Osteocyte (in vitro differentiated cells): ENCODE data around the gene ATXN1L. TPM values are rescaled to one million over a fixed set of nuclear protein-coding genes. Genes with fewer than 3 reads are reported as not detected.

Experiments
- DNase-seq: peaks from one replicate; pipeline ENCODE4 v3.0.0; 2021; ENCODE audit warnings: mixed read lengths; ENCODE audit not compliant: unreplicated experiment; ENCODE audit errors: extremely low spot score
- H3K27ac Mint-ChIP-seq: one replicate; pipeline ENCODE4 v1.8.0; 2021; ENCODE audit warnings: mild to moderate bottlenecking, mixed read lengths; ENCODE audit not compliant: unreplicated experiment
- H3K27me3 Mint-ChIP-seq: one replicate; pipeline ENCODE4 v1.8.0; 2021; ENCODE audit warnings: mixed read lengths; ENCODE audit not compliant: unreplicated experiment
- H3K36me3 Mint-ChIP-seq: one replicate; pipeline ENCODE4 v1.8.0; 2021; ENCODE audit warnings: mixed read lengths; ENCODE audit not compliant: unreplicated experiment
- H3K4me1 Mint-ChIP-seq: one replicate; pipeline ENCODE4 v1.8.0; 2021; ENCODE audit warnings: mixed read lengths; ENCODE audit not compliant: unreplicated experiment
- H3K4me3 Mint-ChIP-seq: one replicate; pipeline ENCODE4 v1.8.0; 2021; ENCODE audit warnings: mild to moderate bottlenecking, moderate library complexity, mixed read lengths; ENCODE audit not compliant: unreplicated experiment
- H3K9me3 Mint-ChIP-seq: one replicate; pipeline ENCODE4 v1.8.0; 2021; ENCODE audit warnings: mixed read lengths; ENCODE audit not compliant: unreplicated experiment
- CTCF ChIP-seq: fragments of 200-600 bp; sonication (generic); IDR thresholded peaks from 2 replicates; pipeline ENCODE4 v1.5.0; 2021; ENCODE audit warnings: antibody characterized with exemption, mild to moderate bottlenecking, moderate library complexity
- total RNA-seq: library from RNA; stranded (reverse); gene quantifications from 2 replicates; pipeline ENCODE4 v1.2.1, GENCODE V29; 2021

Gene ATXN1L
- total RNA-seq, 1 donor from 2014 or later: 30.9 TPM

GRCh38 chr16:71894921-71895678 is 49.3 kb downstream of the ATXN1L start, which contains the start of gene IST1:
Gene IST1 (plus strand): TSS chr16:71895531. CDS start chr16:71915641, 20,110 bp downstream.
- peak within 1 kb of the TSS; percentile 89 for H3K4me3 Mint-ChIP-seq
- peak within 1 kb of the TSS; percentile 99 for H3K27ac Mint-ChIP-seq
- H3K9me3 Mint-ChIP-seq: no peaks in the 10 kb centered on the region
- H3K4me1 Mint-ChIP-seq: peaks cover 25% of the 10 kb centered on the region
- H3K27me3 Mint-ChIP-seq: no peaks in the 10 kb centered on the region
- no peak for TF ChIP-seq CTCF
- H3K36me3 Mint-ChIP-seq: peaks cover 2% of the 10 kb centered on the region
- DNase-seq: peak; percentile 99

- H3K9me3 Mint-ChIP-seq: no peaks in the 10 kb centered on the region
- H3K36me3 Mint-ChIP-seq: peaks cover 2% of the 10 kb centered on the region
- H3K4me1 Mint-ChIP-seq: peaks cover 28% of the 10 kb centered on the region
- peak overlapping the region; percentile 89 for H3K4me3 Mint-ChIP-seq
- H3K27me3 Mint-ChIP-seq: no peaks in the 10 kb centered on the region
- H3K27ac Mint-ChIP-seq: peak overlapping the region; percentile 99
- TF ChIP-seq CTCF: no peak
- no peak for DNase-seq
These were observed 50.0 kb downstream of the ATXN1L start for GRCh38 chr16:71895679-71896365.

DNA sequence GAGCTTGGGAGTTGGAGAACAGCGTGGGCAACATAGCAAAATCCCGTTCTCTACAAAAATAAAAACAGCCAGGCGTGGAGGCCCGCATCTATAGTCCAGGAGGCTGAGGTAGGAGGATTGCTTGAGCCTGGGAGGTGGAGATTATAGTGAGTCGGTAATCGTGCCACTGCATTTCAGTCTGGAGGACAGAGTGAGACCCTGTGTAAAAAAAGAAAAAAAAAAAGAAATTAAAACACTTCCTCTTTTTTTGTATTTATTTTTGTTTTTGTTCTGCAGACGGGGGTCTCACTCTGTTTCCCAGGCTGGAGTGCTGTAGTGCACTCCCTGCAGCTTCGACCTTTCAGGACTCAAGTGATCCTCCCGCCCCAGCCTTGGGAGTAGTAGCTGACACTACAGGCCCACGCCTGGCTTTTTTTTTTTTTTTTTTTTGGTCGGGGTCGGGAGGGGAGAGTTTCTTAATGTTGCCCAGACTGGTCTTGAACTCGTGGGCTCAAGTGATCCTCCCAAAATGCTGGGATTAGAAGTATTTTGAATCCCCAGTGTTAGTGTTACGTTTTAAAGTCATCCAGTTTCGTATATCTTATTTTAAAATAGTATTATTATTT is 51.1 kb downstream of the ATXN1L start:
- no peaks in the 10 kb centered on the region for H3K27me3 Mint-ChIP-seq
- no peaks in the 10 kb centered on the region for H3K9me3 Mint-ChIP-seq
- peak overlapping the region; percentile 89 for H3K4me3 Mint-ChIP-seq
- H3K4me1 Mint-ChIP-seq: peaks cover 33% of the 10 kb centered on the region
- no peak for TF ChIP-seq CTCF
- H3K27ac Mint-ChIP-seq: peak overlapping the region; percentile 41
- H3K36me3 Mint-ChIP-seq: peaks cover 2% of the 10 kb centered on the region
- no peak for DNase-seq

DNA sequence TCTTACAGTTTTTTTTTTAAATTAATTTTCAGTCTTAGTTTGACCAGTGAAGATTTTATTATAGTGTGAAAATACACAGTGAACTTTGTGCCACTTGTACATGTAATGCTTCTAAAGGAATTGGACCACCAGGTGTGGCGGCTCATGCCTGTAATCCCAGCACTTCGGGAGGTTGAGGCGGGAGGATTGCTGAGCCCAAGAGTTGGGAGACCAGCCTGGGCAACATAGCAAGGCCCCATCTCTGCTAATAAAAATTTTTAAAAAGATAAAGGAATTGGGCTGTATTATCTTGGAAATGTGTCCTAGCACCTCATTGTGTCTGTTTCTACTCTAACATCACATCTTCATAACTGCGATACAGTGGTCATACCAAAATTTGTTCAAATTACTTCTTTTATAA is 53.4 kb downstream of the ATXN1L start:
- H3K27me3 Mint-ChIP-seq: no peaks in the 10 kb centered on the region
- DNase-seq: no peak
- no peaks in the 10 kb centered on the region for H3K9me3 Mint-ChIP-seq
- H3K4me3 Mint-ChIP-seq: no peak overlapping the region
- peaks cover 2% of the 10 kb centered on the region for H3K36me3 Mint-ChIP-seq
- H3K27ac Mint-ChIP-seq: no peak overlapping the region
- H3K4me1 Mint-ChIP-seq: peaks cover 37% of the 10 kb centered on the region
- no peak for TF ChIP-seq CTCF
